OCI-LY7 (cell line): Measurements from ENCODE around the gene IMPACT. TPM values are rescaled to one million over a fixed set of nuclear protein-coding genes. Genes with fewer than 3 reads are reported as not detected.

ENCODE experiments used
- BruUV-seq: library from RNA; stranded (reverse); fragments of 400-500 nt; replicated peaks from 2 replicates; lab custom pipeline; 2021; lab: Mats Ljungman, UMichigan
- CTCF ChIA-PET: fragments of 300-600 bp; sonication (Branson Sonifier 250); formaldehyde crosslinking; loops from one replicate; lab custom pipeline; 2022; ENCODE audit warnings: antibody characterized with exemption; ENCODE audit not compliant: unreplicated experiment; lab: Charles Lee
- POLR2A ChIA-PET: fragments of 300-600 bp; sonication (Branson Sonifier 250); formaldehyde crosslinking; loops from one replicate; lab custom pipeline; 2022; ENCODE audit warnings: antibody characterized with exemption; lab: Charles Lee
- DNase-seq: peaks from one replicate; pipeline ENCODE4 v3.0.0-alpha.2; 2015; ENCODE audit warnings: low spot score
- H2AFZ ChIP-seq: fragments of 200-600 bp; sonication (generic), shearing (Covaris generic); 2 replicates; pipeline ENCODE4 v1.6.1; 2014; ENCODE audit warnings: mild to moderate bottlenecking, antibody characterized with exemption, low read length, moderate library complexity
- H3K27ac ChIP-seq: fragments of 200-600 bp; sonication (generic); 2 replicates; pipeline ENCODE4 v1.5.1; 2014; ENCODE audit warnings: mixed run types, low read depth, mild to moderate bottlenecking, moderate library complexity, low read length, inconsistent platforms; ENCODE audit not compliant: poor library complexity, severe bottlenecking
- H3K36me3 ChIP-seq: fragments of 200-600 bp; sonication (generic); 2 replicates; pipeline ENCODE4 v1.6.1; 2014; ENCODE audit warnings: mild to moderate bottlenecking, antibody characterized with exemption, low read length, moderate library complexity, mixed read lengths; ENCODE audit not compliant: insufficient read depth
- H3K4me1 ChIP-seq: fragments of 200-600 bp; sonication (generic); 2 replicates; pipeline ENCODE4 v1.5.1; 2014; ENCODE audit warnings: mild to moderate bottlenecking, low read length; ENCODE audit not compliant: insufficient read depth, poor library complexity, severe bottlenecking
- H3K4me2 ChIP-seq: fragments of 200-600 bp; sonication (generic); 2 replicates; pipeline ENCODE4 v1.6.1; 2014; ENCODE audit warnings: mild to moderate bottlenecking, low read length
- H3K4me3 ChIP-seq: fragments of 200-600 bp; sonication (generic); 2 replicates; pipeline ENCODE4 v1.5.1; 2014; ENCODE audit warnings: mild to moderate bottlenecking, low read depth, low read length; ENCODE audit not compliant: poor library complexity, severe bottlenecking
- H3K79me2 ChIP-seq: fragments of 200-600 bp; sonication (generic); 2 replicates; pipeline ENCODE4 v1.6.1; 2016; ENCODE audit warnings: low read depth, mild to moderate bottlenecking, low read length, moderate library complexity, mixed read lengths; ENCODE audit not compliant: insufficient read depth
- H3K9me2 ChIP-seq: fragments of 200-600 bp; sonication (generic); 2 replicates; pipeline ENCODE4 v1.6.1; 2016; ENCODE audit warnings: mild to moderate bottlenecking, low read length, mixed read lengths; ENCODE audit not compliant: insufficient read depth
- H3K9me3 ChIP-seq: fragments of 200-600 bp; sonication (generic); 2 replicates; pipeline ENCODE4 v1.6.1; 2014; ENCODE audit warnings: mild to moderate bottlenecking, mixed run types, low read length, mixed read lengths
- H4K20me1 ChIP-seq: fragments of 200-600 bp; sonication (generic); 2 replicates; pipeline ENCODE4 v1.6.1; 2014; ENCODE audit warnings: mild to moderate bottlenecking, antibody characterized with exemption, low read length, moderate library complexity, mixed read lengths; ENCODE audit not compliant: insufficient read depth
- CTCF ChIP-seq: fragments of 200-600 bp; sonication (generic); conservative IDR thresholded peaks from 2 replicates; pipeline ENCODE4 v1.5.1; 2014; ENCODE audit warnings: mild to moderate bottlenecking, antibody characterized with exemption, low read length, moderate library complexity, mixed read lengths
- EZH2phosphoT487 ChIP-seq: fragments of 200-600 bp; sonication (generic); IDR thresholded peaks from 2 replicates; pipeline ENCODE4 v1.6.1; 2018; ENCODE audit warnings: low read depth, borderline replicate concordance, mild to moderate bottlenecking, mixed run types, antibody characterized with exemption, low read length, moderate library complexity, mixed read lengths
- intact Hi-C: fragments of 100-400 bp; cut with micrococcal nuclease; formaldehyde crosslinking; loops from one replicate; pipeline ENCODE4 v1.10.0; 2022; ENCODE audit not compliant: unreplicated experiment
- total RNA-seq, 2 experiments: library from RNA; depleted of rRNA in 1 of 2; stranded (reverse); fragments of >200 nt in 1 of 2; shearing (Covaris generic) in 1 of 2; gene quantifications; 2 replicates each; pipeline ENCODE4 v1.2.3, GENCODE V29; 2014 to 2022

Gene IMPACT
- total RNA-seq, 2 experiments from 2014 or later = not detected

DNA sequence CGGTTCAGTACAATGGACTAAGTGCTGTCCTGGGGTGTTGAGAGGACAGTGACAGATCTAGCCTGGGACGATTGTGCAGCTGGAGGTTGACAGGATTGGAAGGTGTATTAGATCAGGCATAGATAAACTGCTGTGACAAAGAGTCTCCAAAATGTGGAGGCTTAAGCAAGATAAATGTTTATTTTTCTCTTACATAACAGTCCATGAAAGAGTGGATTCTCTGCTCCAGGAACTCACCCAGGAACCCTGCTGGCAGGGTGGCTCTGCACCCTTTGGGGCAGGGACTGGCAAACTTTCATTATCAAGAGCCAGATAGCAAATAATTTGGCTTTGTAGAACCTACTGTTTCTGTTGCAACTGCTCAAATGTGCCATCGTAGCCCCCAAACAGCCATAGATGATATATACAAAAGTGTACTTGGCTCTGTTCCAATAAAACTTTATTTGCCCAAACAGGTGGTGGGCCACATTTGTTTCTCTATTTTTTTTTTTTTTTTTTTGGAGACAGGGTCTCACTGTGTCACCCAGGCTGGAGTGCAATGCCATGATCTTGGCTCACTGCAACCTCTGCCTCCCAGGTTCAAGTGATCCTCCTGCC, 43.6 kb downstream of the IMPACT start:
- TF ChIP-seq CTCF (no peak), EZH2phosphoT487 (no peak)
- ChIA-PET CTCF (no interaction called here), POLR2A (no interaction called here)
- Histone ChIP-seq H3K9me3 (no peaks in the 10 kb centered on the region), H4K20me1 (no peaks in the 10 kb centered on the region), H3K36me3 (no peaks in the 10 kb centered on the region), H3K9me2 (no peaks in the 10 kb centered on the region), H3K4me3 (no peak overlapping the region), H3K4me1 (no peaks in the 10 kb centered on the region), H3K4me2 (no peak overlapping the region), H2AFZ (no peak overlapping the region), H3K27ac (no peak overlapping the region), H3K79me2 (no peaks in the 10 kb centered on the region)
- intact Hi-C loops = no loop called here
- no peak for DNase-seq
- BruUV-seq = no TSS peak

DNA sequence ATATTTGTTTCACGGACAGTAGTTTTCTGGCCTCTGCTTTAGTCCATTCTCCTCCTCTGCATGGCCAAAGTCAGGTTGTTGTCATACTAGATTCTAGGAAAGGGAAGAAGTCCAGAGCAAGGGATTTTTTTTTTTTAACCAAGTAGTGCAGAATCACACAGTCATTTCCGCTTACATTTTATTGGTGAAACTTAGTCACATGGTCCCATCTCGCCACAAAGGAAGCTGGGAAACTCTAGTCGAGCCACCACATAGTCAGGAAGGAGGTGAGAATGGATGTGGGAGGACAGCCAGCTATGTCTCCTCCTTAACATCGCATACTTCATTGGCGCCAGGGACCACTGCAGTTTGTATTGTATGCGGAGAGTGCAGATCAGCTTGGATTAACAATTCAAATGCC, 44.3 kb downstream of the IMPACT start:
- CTCF ChIA-PET = no interaction called here
- H3K4me3 ChIP-seq = no peak overlapping the region
- H3K4me1 ChIP-seq = no peaks in the 10 kb centered on the region
- no TSS peak for BruUV-seq
- no peak for TF ChIP-seq CTCF
- no peak for TF ChIP-seq EZH2phosphoT487
- no peaks in the 10 kb centered on the region for H4K20me1 ChIP-seq
- no peaks in the 10 kb centered on the region for H3K36me3 ChIP-seq
- H2AFZ ChIP-seq = no peak overlapping the region
- H3K9me2 ChIP-seq = no peaks in the 10 kb centered on the region
- intact Hi-C loops = no loop called here
- POLR2A ChIA-PET = no interaction called here
- H3K27ac ChIP-seq = no peak overlapping the region
- DNase-seq = no peak
- no peak overlapping the region for H3K4me2 ChIP-seq
- H3K79me2 ChIP-seq = no peaks in the 10 kb centered on the region
- H3K9me3 ChIP-seq = no peaks in the 10 kb centered on the region

DNA sequence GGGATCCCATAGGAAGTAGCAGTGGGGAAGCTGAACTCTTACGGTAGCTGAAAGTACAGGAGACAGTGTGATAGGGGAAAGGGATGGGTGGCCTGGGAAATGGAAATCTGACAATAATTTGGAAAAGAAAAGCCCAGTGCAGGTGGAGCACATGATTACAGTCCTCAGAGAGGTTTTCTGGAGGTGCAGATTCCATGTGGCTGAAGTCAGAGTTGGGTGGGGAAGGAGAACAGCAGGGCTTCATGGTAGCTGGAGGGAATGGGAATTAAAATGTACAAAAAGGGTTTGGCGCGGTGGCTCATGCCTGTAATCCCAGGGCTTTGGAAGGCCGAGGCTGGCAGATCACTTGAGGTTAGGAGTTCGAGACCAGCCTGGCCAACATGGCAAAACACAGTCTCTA, 46.1 kb downstream of the IMPACT start:
- no peaks in the 10 kb centered on the region for H3K4me1 ChIP-seq
- CTCF ChIA-PET = no interaction called here
- H3K36me3 ChIP-seq = no peaks in the 10 kb centered on the region
- H3K4me3 ChIP-seq = no peak overlapping the region
- no peaks in the 10 kb centered on the region for H3K79me2 ChIP-seq
- no peak overlapping the region for H2AFZ ChIP-seq
- no peak overlapping the region for H3K27ac ChIP-seq
- H3K9me3 ChIP-seq = no peaks in the 10 kb centered on the region
- H3K9me2 ChIP-seq = no peaks in the 10 kb centered on the region
- H3K4me2 ChIP-seq = no peak overlapping the region
- intact Hi-C loops = no loop called here
- H4K20me1 ChIP-seq = no peaks in the 10 kb centered on the region
- POLR2A ChIA-PET = no interaction called here
- DNase-seq = no peak
- no TSS peak for BruUV-seq
- no peak for TF ChIP-seq EZH2phosphoT487
- TF ChIP-seq CTCF = no peak
